Neural cell (in vitro differentiated cells): ENCODE measurements around the gene TMEM116.

ENCODE experiments used
- EP300 ChIP-seq: fragments of 450-650 bp; conservative IDR thresholded peaks from 2 replicates; pipeline ENCODE4 v1.6.1; 2014; ENCODE audit warnings: antibody characterized with exemption, mild to moderate bottlenecking, moderate library complexity; ENCODE audit not compliant: poor library complexity, severe bottlenecking
- EZH2 ChIP-seq: fragments of 200-600, 300-800 bp; shearing (Covaris generic), sonication (generic); IDR thresholded peaks from 2 replicates; pipeline ENCODE4 v1.6.1; 2014; ENCODE audit warnings: antibody characterized with exemption, low read length, borderline replicate concordance, mild to moderate bottlenecking; ENCODE audit not compliant: insufficient read depth, poor library complexity, severe bottlenecking
- SMC3 ChIP-seq: fragments of 450-650 bp; conservative IDR thresholded peaks from 2 replicates; pipeline ENCODE4 v1.6.1; 2014; ENCODE audit warnings: antibody characterized with exemption, mild to moderate bottlenecking, moderate library complexity; ENCODE audit not compliant: poor library complexity
- TAF1 ChIP-seq: IDR thresholded peaks from 2 replicates; pipeline ENCODE4 v1.6.1; 2012; ENCODE audit warnings: low read depth
- TF ChIP-seq, protein P1 (sequence below): fragments of 450-650 bp; IDR thresholded peaks from 2 replicates; pipeline ENCODE4 v1.5.1; 2014; ENCODE audit warnings: antibody characterized with exemption, mild to moderate bottlenecking, moderate library complexity; ENCODE audit not compliant: poor library complexity, severe bottlenecking
- TF ChIP-seq, protein P2 (sequence below): IDR thresholded peaks from 2 replicates; pipeline ENCODE4 v1.6.1; 2012; ENCODE audit warnings: borderline replicate concordance

DNA sequence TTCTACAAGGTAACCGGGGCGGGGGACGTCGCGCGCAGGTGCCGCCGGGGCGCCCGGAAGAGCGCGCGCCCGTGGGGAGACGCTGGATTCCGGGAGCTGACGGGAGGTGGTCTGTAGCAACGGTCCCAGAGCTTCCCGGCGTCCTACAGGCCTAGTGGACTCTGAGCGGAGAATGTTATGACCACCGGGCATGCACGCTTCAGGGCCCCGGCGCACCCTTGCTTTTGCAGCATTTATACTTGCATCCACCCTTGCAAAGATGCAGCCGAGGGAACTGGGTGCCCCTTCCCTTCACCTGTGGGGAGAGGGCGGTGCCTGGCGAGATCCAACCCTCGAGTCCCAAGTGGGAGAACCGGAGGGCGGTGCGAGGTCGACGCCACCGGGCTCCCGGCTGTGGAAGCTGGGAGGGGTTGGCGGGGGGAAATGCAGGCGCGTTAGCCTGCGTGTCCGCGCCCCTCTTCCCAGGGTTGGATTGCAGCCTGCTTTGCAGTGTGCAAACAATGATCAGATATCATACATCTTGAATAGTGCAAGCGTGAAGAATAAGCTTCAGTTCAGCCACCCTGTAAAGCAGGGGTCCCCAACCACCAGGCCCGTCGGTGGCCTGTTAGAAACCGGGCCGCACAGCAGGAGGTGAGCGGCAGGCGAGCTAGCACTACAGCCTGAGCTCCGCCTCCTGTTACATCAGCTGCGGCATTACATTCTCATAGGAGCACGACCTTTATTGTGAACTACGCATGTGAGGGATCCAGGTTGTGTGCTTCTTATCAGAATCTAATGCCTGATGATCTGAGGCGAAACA lies 837 bp upstream of the TMEM116 start:
- TF ChIP-seq EP300 (peak; percentile 32), SMC3 (peak; percentile 6), TAF1 (peak; percentile 67), EZH2 (no peak)
- TF ChIP-seq, protein P1, sequence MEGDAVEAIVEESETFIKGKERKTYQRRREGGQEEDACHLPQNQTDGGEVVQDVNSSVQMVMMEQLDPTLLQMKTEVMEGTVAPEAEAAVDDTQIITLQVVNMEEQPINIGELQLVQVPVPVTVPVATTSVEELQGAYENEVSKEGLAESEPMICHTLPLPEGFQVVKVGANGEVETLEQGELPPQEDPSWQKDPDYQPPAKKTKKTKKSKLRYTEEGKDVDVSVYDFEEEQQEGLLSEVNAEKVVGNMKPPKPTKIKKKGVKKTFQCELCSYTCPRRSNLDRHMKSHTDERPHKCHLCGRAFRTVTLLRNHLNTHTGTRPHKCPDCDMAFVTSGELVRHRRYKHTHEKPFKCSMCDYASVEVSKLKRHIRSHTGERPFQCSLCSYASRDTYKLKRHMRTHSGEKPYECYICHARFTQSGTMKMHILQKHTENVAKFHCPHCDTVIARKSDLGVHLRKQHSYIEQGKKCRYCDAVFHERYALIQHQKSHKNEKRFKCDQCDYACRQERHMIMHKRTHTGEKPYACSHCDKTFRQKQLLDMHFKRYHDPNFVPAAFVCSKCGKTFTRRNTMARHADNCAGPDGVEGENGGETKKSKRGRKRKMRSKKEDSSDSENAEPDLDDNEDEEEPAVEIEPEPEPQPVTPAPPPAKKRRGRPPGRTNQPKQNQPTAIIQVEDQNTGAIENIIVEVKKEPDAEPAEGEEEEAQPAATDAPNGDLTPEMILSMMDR: peak; percentile 34
- TF ChIP-seq, protein P2, sequence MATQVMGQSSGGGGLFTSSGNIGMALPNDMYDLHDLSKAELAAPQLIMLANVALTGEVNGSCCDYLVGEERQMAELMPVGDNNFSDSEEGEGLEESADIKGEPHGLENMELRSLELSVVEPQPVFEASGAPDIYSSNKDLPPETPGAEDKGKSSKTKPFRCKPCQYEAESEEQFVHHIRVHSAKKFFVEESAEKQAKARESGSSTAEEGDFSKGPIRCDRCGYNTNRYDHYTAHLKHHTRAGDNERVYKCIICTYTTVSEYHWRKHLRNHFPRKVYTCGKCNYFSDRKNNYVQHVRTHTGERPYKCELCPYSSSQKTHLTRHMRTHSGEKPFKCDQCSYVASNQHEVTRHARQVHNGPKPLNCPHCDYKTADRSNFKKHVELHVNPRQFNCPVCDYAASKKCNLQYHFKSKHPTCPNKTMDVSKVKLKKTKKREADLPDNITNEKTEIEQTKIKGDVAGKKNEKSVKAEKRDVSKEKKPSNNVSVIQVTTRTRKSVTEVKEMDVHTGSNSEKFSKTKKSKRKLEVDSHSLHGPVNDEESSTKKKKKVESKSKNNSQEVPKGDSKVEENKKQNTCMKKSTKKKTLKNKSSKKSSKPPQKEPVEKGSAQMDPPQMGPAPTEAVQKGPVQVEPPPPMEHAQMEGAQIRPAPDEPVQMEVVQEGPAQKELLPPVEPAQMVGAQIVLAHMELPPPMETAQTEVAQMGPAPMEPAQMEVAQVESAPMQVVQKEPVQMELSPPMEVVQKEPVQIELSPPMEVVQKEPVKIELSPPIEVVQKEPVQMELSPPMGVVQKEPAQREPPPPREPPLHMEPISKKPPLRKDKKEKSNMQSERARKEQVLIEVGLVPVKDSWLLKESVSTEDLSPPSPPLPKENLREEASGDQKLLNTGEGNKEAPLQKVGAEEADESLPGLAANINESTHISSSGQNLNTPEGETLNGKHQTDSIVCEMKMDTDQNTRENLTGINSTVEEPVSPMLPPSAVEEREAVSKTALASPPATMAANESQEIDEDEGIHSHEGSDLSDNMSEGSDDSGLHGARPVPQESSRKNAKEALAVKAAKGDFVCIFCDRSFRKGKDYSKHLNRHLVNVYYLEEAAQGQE: peak; percentile 85
